ENCODE results near the gene MCM8.

The MCM8 gene

GRCh38 chr20:6040958-6041807, 90.7 kb downstream of the MCM8 start:
- ChIA-PET POLR2A (no interaction called here), CTCF (interaction anchor here (1.3 to 1.7 kb wide), 2 partner anchors 33 to 512 kb away, joined by 4 to 5 read pairs; no protein-coding TSS in a partner anchor)
- TF ChIP-seq, protein P1, sequence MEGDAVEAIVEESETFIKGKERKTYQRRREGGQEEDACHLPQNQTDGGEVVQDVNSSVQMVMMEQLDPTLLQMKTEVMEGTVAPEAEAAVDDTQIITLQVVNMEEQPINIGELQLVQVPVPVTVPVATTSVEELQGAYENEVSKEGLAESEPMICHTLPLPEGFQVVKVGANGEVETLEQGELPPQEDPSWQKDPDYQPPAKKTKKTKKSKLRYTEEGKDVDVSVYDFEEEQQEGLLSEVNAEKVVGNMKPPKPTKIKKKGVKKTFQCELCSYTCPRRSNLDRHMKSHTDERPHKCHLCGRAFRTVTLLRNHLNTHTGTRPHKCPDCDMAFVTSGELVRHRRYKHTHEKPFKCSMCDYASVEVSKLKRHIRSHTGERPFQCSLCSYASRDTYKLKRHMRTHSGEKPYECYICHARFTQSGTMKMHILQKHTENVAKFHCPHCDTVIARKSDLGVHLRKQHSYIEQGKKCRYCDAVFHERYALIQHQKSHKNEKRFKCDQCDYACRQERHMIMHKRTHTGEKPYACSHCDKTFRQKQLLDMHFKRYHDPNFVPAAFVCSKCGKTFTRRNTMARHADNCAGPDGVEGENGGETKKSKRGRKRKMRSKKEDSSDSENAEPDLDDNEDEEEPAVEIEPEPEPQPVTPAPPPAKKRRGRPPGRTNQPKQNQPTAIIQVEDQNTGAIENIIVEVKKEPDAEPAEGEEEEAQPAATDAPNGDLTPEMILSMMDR (IDR thresholded peaks at IDR 0.05; ENCODE audit: insufficient read depth, low read length, missing control alignments): no peak
- DNase-seq (ENCODE audit: low read depth, low spot score): no peak
- H3K4me3 ChIP-seq (ENCODE audit: low read depth, low read length): no peak overlapping the region

- POLR2A ChIA-PET: no interaction called here
- CTCF ChIA-PET: no interaction called here
- no peak for DNase-seq (ENCODE audit: low read depth, low spot score)
- TF ChIP-seq, protein P1 (IDR thresholded peaks at IDR 0.05; ENCODE audit: insufficient read depth, low read length, missing control alignments): no peak
- no peak overlapping the region for H3K4me3 ChIP-seq (ENCODE audit: low read depth, low read length)
These were observed 91.4 kb downstream of the MCM8 start for GRCh38 chr20:6041808-6042265.

DNA sequence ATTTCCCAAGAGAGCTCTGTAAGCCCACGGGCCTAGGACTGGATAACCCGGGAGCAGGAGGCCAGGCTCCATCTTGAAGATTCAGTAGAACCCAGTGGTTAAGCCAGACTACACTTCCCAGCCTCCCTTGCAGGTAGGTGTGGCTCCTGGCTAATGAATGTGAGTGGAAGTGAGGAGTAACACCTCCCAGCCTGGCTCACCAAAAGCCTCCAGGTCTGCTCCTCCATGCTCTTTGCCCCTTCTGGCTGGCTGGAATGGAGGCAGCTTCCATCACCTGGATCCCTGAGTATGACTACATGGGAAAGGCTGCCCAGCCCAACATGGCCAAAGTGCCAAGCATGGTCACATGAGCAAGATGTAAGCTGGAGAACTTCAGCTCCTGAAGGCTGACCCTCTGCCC, 93.7 kb downstream of the MCM8 start:
- ChIA-PET CTCF (no interaction called here), POLR2A (no interaction called here)
- TF ChIP-seq, protein P1 (IDR thresholded peaks at IDR 0.05; ENCODE audit: insufficient read depth, low read length, missing control alignments): no peak
- H3K4me3 ChIP-seq (ENCODE audit: low read depth, low read length): no peak overlapping the region
- no peak for DNase-seq (ENCODE audit: low read depth, low spot score)

DNA sequence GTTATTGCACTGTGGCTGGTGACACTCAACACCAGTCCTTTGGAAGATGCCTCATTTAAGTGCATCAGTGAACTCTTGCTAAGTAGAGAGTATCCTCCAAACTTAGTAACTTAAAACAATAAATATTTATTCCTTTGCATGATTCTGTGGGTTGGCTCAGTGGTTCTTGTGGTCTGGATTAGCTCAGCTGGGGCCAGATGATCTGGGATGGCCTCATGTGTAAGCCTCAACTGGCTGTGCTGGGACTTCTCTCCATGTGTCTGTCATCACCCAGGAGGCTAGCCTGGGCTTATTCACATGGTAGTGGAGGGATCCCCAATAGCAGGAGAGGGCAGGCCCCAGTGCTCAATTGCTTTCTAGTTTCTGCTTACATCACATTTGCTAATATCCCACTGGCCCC, 95.1 kb downstream of the MCM8 start:
- no peak for DNase-seq (ENCODE audit: low read depth, low spot score)
- CTCF ChIA-PET: no interaction called here
- TF ChIP-seq, protein P1 (IDR thresholded peaks at IDR 0.05; ENCODE audit: insufficient read depth, low read length, missing control alignments): no peak
- POLR2A ChIA-PET: no interaction called here
- H3K4me3 ChIP-seq (ENCODE audit: low read depth, low read length): no peak overlapping the region

- TF ChIP-seq, protein P1 (IDR thresholded peaks at IDR 0.05; ENCODE audit: insufficient read depth, low read length, missing control alignments): no peak
- no peak overlapping the region for H3K4me3 ChIP-seq (ENCODE audit: low read depth, low read length)
- no peak for DNase-seq (ENCODE audit: low read depth, low spot score)
- CTCF ChIA-PET: no interaction called here
- POLR2A ChIA-PET: no interaction called here
These were observed 96.0 kb downstream of the MCM8 start for GRCh38 chr20:6046432-6046831.

- CTCF ChIA-PET: interaction anchor here (1.1 kb wide), 2 partner anchors 10 to 29 kb away, joined by 3 read pairs; no protein-coding TSS in a partner anchor
- TF ChIP-seq, protein P1 (IDR thresholded peaks at IDR 0.05; ENCODE audit: insufficient read depth, low read length, missing control alignments): no peak
- POLR2A ChIA-PET: no interaction called here
- no peak overlapping the region for H3K4me3 ChIP-seq (ENCODE audit: low read depth, low read length)
- no peak for DNase-seq (ENCODE audit: low read depth, low spot score)
These were observed 97.9 kb downstream of the MCM8 start for GRCh38 chr20:6048391-6048790.

Data from AG04449 (cell line).